GM18499 (cell line): ENCODE measurements around the gene DLEU7.

ENCODE experiments used
- ATAC-seq: cut with Tn5 transposase; IDR thresholded peaks from one replicate; pipeline ENCODE4 v1.9.1; 2021; ENCODE audit warnings: moderate number of reproducible peaks; ENCODE audit not compliant: insufficient read depth, unreplicated experiment

The DLEU7 gene

DNA sequence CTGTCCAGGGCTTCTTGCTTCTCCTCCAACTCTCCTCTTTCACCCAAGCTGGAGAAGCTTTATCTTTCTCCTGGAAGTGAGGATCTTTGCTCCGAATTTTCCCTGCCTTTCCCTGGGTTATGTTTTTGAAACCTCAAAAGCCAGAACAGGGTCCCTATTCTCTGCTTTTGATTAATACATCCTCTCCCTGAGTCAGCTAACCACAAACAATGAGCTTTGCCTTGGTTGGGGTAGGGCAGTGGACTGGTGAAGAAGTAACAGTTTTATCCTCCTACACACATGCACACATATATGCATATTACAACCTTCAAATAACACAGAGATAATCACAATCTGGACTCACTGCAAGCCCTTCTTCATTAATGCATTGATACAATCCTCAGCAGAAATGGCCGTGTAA is 44.6 kb downstream of the DLEU7 start:
- no peak for ATAC-seq

DNA sequence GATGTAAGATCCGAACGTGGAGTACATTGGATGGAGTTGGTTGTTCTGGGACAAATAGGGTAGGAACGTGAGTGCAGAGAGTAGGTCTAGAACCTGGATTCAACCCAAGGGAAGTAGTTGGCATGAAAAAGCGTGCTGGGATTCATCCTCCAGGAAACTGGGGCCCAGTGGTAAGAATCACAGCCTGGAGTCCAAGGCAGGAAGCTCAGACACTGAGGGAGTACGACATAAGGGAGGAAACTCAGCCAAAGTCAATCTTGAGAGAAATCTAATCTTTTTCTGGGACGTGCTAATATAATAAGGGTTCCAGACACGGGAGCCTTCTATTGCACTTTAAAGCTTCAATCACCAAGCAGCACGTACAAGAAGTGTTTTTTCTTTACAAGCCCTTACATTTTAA is 46.4 kb downstream of the DLEU7 start:
- no peak for ATAC-seq

GRCh38 chr13:50796463-50796862 is 47.0 kb downstream of the DLEU7 start:
- no peak for ATAC-seq

- no peak for ATAC-seq
Measured at GRCh38 chr13:50794226-50794625, 49.3 kb downstream of the DLEU7 start.

GRCh38 chr13:50793026-50793425 is 50.5 kb downstream of the DLEU7 start:
- no peak for ATAC-seq

DNA sequence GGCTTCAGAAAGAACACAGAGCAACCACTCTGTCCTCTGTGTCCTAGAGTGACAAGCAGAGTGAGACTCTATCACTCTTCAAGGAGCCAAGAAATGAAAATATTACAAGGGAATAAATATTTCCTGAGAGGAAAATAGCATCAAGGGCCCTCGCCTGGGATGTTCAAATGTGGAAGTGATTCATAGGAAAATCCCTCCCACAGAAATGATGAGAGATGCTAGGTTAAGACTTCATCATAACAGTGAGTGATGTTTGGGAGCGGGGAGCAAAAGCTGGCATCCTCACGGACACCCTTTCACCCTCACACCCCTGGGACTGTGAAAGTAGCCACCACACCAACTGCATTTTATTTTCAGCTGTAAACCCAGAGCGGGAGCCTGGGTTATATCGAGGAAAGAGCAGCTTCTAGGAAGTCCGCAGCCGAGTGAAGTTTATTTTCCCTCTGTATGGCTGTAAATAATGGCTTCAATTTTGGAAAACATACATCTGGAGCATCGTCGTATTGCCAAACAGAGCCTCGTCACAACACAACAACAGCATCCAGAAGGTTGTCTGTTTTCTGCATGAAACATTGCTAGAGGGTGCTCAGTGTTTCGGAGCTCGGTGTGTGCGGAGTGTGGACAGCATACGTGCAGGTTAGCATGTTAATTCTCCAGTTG is 54.8 kb downstream of the DLEU7 start:
- ATAC-seq = no peak

- no peak for ATAC-seq
Measured at GRCh38 chr13:50787316-50788195, 55.9 kb downstream of the DLEU7 start.

- no peak for ATAC-seq
Measured at GRCh38 chr13:50783717-50784290, 59.7 kb downstream of the DLEU7 start.

DNA sequence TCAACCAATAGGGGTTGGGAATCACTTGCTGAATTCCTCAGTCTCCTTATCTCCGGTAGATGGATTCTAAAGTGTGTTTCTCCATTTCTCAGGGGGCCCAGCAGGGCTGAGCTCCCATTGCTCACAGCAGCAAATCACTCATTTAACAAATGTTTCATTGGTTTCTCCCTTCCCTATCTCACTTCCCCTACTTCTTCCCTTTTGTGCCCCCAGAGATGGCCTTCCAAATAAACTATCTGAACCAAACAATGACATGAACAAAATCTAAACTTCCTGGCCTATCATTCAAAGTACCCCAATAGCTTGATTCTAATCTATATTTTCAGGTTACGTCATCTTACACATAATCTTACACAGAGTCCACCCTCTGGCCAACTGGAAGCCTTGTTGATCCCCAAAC is 60.4 kb downstream of the DLEU7 start:
- ATAC-seq = no peak

- no peak for ATAC-seq
Measured at GRCh38 chr13:50780201-50781015, 63.1 kb downstream of the DLEU7 start.

GRCh38 chr13:50779443-50780200 is 63.9 kb downstream of the DLEU7 start:
- ATAC-seq = no peak
